DMS79 treated with DMSO at 0.1 percent for 48 hours (cell line): Measurements from ENCODE around the gene RBFOX1.
"Not testable (repeated sequence)": the region's sequence is repeated elsewhere in the genome, so short reads cannot be mapped to it uniquely, and the experiment has no call there.

Experiments used
- DNase-seq: peaks from one replicate; lab custom pipeline; 2025; lab: John Stamatoyannopoulos, UW

RBFOX1 gene

GRCh38 chr16:7471268-7471667 lies 138.6 kb downstream of the RBFOX1 start:
- DNase-seq, result no peak

GRCh38 chr16:7482032-7482431 lies 149.4 kb downstream of the RBFOX1 start:
- DNase-seq, result no peak

GRCh38 chr16:7482596-7483290 lies 150.1 kb downstream of the RBFOX1 start:
- no peak for DNase-seq

- DNase-seq, result peak; percentile 84
Observed at GRCh38 chr16:7487574-7488323, 155.1 kb downstream of the RBFOX1 start.

- DNase-seq, result no peak
Observed at GRCh38 chr16:7492122-7492521, 159.5 kb downstream of the RBFOX1 start.

GRCh38 chr16:7493133-7493532 lies 160.5 kb downstream of the RBFOX1 start:
- no peak for DNase-seq

GRCh38 chr16:7497691-7498090 lies 165.0 kb downstream of the RBFOX1 start:
- no peak for DNase-seq

GRCh38 chr16:7501868-7502267 lies 169.2 kb downstream of the RBFOX1 start:
- DNase-seq, result no peak

GRCh38 chr16:7502591-7503157 lies 170.0 kb downstream of the RBFOX1 start:
- not testable (repeated sequence) for DNase-seq

- no peak for DNase-seq
Observed at GRCh38 chr16:7503666-7504065, 171.0 kb downstream of the RBFOX1 start.

GRCh38 chr16:7504844-7505243 lies 172.2 kb downstream of the RBFOX1 start:
- no peak for DNase-seq

- DNase-seq, result no peak
Observed at GRCh38 chr16:7505495-7505894, 172.8 kb downstream of the RBFOX1 start.

- DNase-seq, result no peak
Observed at GRCh38 chr16:7506363-7506762, 173.7 kb downstream of the RBFOX1 start.

- no peak for DNase-seq
Observed at GRCh38 chr16:7508656-7509055, 176.0 kb downstream of the RBFOX1 start.

- peak; percentile 39 for DNase-seq
Observed at GRCh38 chr16:7509963-7510601, 177.4 kb downstream of the RBFOX1 start.

- peak; percentile 21 for DNase-seq
Observed at GRCh38 chr16:7511549-7512260, 179.1 kb downstream of the RBFOX1 start.

- no peak for DNase-seq
Observed at GRCh38 chr16:7512503-7512902, 179.9 kb downstream of the RBFOX1 start.

GRCh38 chr16:7513429-7513828 lies 180.8 kb downstream of the RBFOX1 start:
- DNase-seq, result no peak

GRCh38 chr16:7515543-7515942 lies 182.9 kb downstream of the RBFOX1 start:
- no peak for DNase-seq

GRCh38 chr16:7517496-7517895 lies 184.9 kb downstream of the RBFOX1 start:
- DNase-seq, result no peak

GRCh38 chr16:7518158-7518557 lies 185.5 kb downstream of the RBFOX1 start:
- DNase-seq, result no peak

- no peak for DNase-seq
Observed at GRCh38 chr16:7521834-7522233, 189.2 kb downstream of the RBFOX1 start.
